D721Med (cell line): Measurements from ENCODE around the gene CXCL14.

Experiments used
- DNase-seq: peaks from one replicate; pipeline ENCODE4 v3.0.0; 2011; ENCODE audit warnings: low spot score; ENCODE audit not compliant: insufficient read length
- FAIRE-seq: peaks from 2 replicates; lab custom pipeline; 2011; peaks lifted over from hg19 to GRCh38; lab: Jason Lieb, UNC
- CTCF ChIP-seq: IDR thresholded peaks from 2 replicates; pipeline ENCODE4 v1.5.1; 2012; ENCODE audit warnings: mild to moderate bottlenecking, control low read depth; ENCODE audit not compliant: insufficient read depth; ENCODE audit errors: missing control alignments

CXCL14 gene

GRCh38 chr5:135541807-135542502, 36.8 kb downstream of the CXCL14 start:
- no peak for TF ChIP-seq CTCF
- no peak for FAIRE-seq
- no peak for DNase-seq

- no peak for TF ChIP-seq CTCF
- no peak for DNase-seq
- FAIRE-seq = no peak
These were observed 39.3 kb downstream of the CXCL14 start for GRCh38 chr5:135539430-135540005.

GRCh38 chr5:135538261-135538660, 40.5 kb downstream of the CXCL14 start:
- TF ChIP-seq CTCF = no peak
- FAIRE-seq = no peak

GRCh38 chr5:135537745-135538144, 41.0 kb downstream of the CXCL14 start:
- TF ChIP-seq CTCF = no peak
- no peak for FAIRE-seq
- DNase-seq = no peak

More at GRCh38 chr5:135538261-135538660, 40.5 kb downstream of the CXCL14 start:
- no peak for DNase-seq

GRCh38 chr5:135537271-135537670, 41.5 kb downstream of the CXCL14 start:
- TF ChIP-seq CTCF = no peak
- FAIRE-seq (no peak), DNase-seq (no peak)

GRCh38 chr5:135535820-135536801, 42.7 kb downstream of the CXCL14 start, which contains the start of gene NEUROG1:
Gene NEUROG1 (minus strand): TSS chr5:135535964. CDS start chr5:135535690, 274 bp downstream.
- FAIRE-seq = no peak
- DNase-seq = peak; percentile 88
- no peak for TF ChIP-seq CTCF
